GM12874 (cell line): ENCODE data around the gene HDAC3.

Source experiments
- CTCF ChIP-seq: IDR thresholded peaks from 2 replicates; pipeline ENCODE4 v1.5.1; 2011; ENCODE audit warnings: low read depth, mild to moderate bottlenecking, control low read depth, low read length, moderate library complexity; ENCODE audit not compliant: insufficient read depth

The HDAC3 gene

GRCh38 chr5:141630570-141631140, 6.0 kb downstream of the HDAC3 start:
- no peak for TF ChIP-seq CTCF

GRCh38 chr5:141628175-141628788, 8.4 kb downstream of the HDAC3 start:
- no peak for TF ChIP-seq CTCF

GRCh38 chr5:141623611-141624010, 13.0 kb downstream of the HDAC3 start:
- TF ChIP-seq CTCF = no peak

GRCh38 chr5:141623186-141623585, 13.5 kb downstream of the HDAC3 start:
- TF ChIP-seq CTCF = no peak

GRCh38 chr5:141618804-141619554, 17.7 kb downstream of the HDAC3 start, which contains the start of gene DIAPH1:
Gene DIAPH1, minus strand, starts transcription at chr5:141619000. Its CDS starts 86 bp downstream, at chr5:141618914.
- TF ChIP-seq CTCF = peak; percentile 97

- TF ChIP-seq CTCF = no peak
These were observed 18.4 kb downstream of the HDAC3 start for GRCh38 chr5:141618030-141618803.

GRCh38 chr5:141617682-141618029, 19.0 kb downstream of the HDAC3 start:
- no peak for TF ChIP-seq CTCF
